T-helper 1 cell (primary cell): Measurements from ENCODE around the gene CLDN7.

Experiments
- DNase-seq, 5 donors: peaks; one replicate each; pipeline ENCODE4 v3.0.0-alpha.2; 2012 to 2020

CLDN7 gene

GRCh38 chr17:7236808-7237207, 25.5 kb downstream of the CLDN7 start:
- DNase-seq, result no peak

- no peak for DNase-seq
Measured at GRCh38 chr17:7235693-7236665, 26.3 kb downstream of the CLDN7 start.

- peak; percentile 90 to 94 (median 94) for DNase-seq
Measured at GRCh38 chr17:7234083-7234951, 28.0 kb downstream of the CLDN7 start, which contains the start of gene DVL2. Gene DVL2 (minus strand): TSS chr17:7234517. CDS start chr17:7234262, 255 bp downstream.

GRCh38 chr17:7233701-7234082, 28.6 kb downstream of the CLDN7 start:
- DNase-seq, result no peak

GRCh38 chr17:7232114-7232513, 30.2 kb downstream of the CLDN7 start:
- no peak for DNase-seq

GRCh38 chr17:7229504-7229903, 32.8 kb downstream of the CLDN7 start:
- no peak for DNase-seq

- DNase-seq, result no peak
Measured at GRCh38 chr17:7228920-7229319, 33.4 kb downstream of the CLDN7 start.

- no peak for DNase-seq
Measured at GRCh38 chr17:7226721-7227710, 35.3 kb downstream of the CLDN7 start.

- no peak for DNase-seq
Measured at GRCh38 chr17:7225711-7226331, 36.5 kb downstream of the CLDN7 start.

GRCh38 chr17:7224661-7225111, 37.6 kb downstream of the CLDN7 start:
- DNase-seq, result no peak

- DNase-seq, result no peak
Measured at GRCh38 chr17:7224110-7224509, 38.2 kb downstream of the CLDN7 start.

- no peak for DNase-seq
Measured at GRCh38 chr17:7223375-7223774, 38.9 kb downstream of the CLDN7 start.

- DNase-seq, result no peak
Measured at GRCh38 chr17:7222972-7223292, 39.3 kb downstream of the CLDN7 start.

- DNase-seq, result no peak
Measured at GRCh38 chr17:7222093-7222971, 39.9 kb downstream of the CLDN7 start.

- no peak for DNase-seq
Measured at GRCh38 chr17:7221278-7222092, 40.8 kb downstream of the CLDN7 start.

- DNase-seq, result peak in 2 of 5 donors; percentile 41 to 75
Measured at GRCh38 chr17:7220593-7221277, 41.5 kb downstream of the CLDN7 start.

GRCh38 chr17:7219812-7220592, 42.3 kb downstream of the CLDN7 start, which contains the start of the genes ACADVL and DLG4:
Gene ACADVL (plus strand): TSS chr17:7219938. CDS start chr17:7219985, 47 bp downstream.
Gene DLG4 (minus strand): TSS chr17:7219836.
- DNase-seq, result peak; percentile 48 to 79 (median 66)

- no peak for DNase-seq
Measured at GRCh38 chr17:7219229-7219811, 43.0 kb downstream of the CLDN7 start.
